ENCODE results near the gene KLK7.

The KLK7 gene

DNA sequence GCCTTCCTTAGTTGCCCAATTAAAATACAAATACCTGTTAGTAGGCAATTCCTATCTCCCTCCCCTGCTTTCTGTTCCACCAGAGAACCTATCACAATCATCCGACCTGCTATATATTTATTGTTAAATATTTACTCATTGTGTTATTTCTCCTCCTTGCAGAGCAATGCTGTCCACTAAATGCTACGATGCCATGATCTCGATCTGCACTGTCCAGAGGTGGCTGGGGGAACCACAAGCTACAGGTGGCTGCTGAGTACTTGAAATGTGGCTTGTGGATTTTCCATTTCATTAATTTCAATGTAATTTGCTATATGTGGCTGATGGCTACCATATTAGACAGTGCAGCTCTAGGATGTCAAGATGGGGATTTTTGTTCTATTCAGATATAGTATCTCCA, 19.5 kb downstream of the KLK7 start:
- no peak overlapping the region for H3K4me3 ChIP-seq (ENCODE audit: low read depth, low read length)
- TF ChIP-seq, protein P1, sequence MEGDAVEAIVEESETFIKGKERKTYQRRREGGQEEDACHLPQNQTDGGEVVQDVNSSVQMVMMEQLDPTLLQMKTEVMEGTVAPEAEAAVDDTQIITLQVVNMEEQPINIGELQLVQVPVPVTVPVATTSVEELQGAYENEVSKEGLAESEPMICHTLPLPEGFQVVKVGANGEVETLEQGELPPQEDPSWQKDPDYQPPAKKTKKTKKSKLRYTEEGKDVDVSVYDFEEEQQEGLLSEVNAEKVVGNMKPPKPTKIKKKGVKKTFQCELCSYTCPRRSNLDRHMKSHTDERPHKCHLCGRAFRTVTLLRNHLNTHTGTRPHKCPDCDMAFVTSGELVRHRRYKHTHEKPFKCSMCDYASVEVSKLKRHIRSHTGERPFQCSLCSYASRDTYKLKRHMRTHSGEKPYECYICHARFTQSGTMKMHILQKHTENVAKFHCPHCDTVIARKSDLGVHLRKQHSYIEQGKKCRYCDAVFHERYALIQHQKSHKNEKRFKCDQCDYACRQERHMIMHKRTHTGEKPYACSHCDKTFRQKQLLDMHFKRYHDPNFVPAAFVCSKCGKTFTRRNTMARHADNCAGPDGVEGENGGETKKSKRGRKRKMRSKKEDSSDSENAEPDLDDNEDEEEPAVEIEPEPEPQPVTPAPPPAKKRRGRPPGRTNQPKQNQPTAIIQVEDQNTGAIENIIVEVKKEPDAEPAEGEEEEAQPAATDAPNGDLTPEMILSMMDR (IDR thresholded peaks at IDR 0.05; ENCODE audit: low read depth, low read length, missing control alignments) = no peak
- in situ Hi-C loops (cut with HindIII; ENCODE audit: low sequenced_read_pairs) = no loop called here
- no peak for DNase-seq (ENCODE audit: low read depth)

DNA sequence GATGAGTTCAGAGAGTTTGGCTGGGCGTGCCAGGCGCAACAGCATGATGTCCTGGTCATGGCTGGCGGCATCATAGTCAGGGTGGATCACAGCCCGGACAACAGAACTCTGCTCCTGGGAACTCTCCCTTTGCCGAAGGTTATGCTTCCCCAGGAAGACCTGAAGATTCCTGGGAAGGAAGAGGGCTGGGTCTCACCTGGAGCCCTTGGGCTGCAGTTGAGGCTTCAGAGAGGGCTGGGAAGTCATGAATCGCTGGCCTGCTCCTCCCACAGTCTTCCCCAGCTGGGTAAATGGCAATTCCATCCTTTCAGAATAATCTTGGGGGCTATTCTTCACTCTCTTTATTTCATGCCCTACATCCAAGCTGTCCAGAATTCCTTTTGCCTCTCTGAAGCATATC, 20.3 kb downstream of the KLK7 start:
- no peak for DNase-seq (ENCODE audit: low read depth)
- TF ChIP-seq, protein P1 (IDR thresholded peaks at IDR 0.05; ENCODE audit: low read depth, low read length, missing control alignments) = no peak
- H3K4me3 ChIP-seq (ENCODE audit: low read depth, low read length) = no peak overlapping the region
- in situ Hi-C loops (cut with HindIII; ENCODE audit: low sequenced_read_pairs) = no loop called here

DNA sequence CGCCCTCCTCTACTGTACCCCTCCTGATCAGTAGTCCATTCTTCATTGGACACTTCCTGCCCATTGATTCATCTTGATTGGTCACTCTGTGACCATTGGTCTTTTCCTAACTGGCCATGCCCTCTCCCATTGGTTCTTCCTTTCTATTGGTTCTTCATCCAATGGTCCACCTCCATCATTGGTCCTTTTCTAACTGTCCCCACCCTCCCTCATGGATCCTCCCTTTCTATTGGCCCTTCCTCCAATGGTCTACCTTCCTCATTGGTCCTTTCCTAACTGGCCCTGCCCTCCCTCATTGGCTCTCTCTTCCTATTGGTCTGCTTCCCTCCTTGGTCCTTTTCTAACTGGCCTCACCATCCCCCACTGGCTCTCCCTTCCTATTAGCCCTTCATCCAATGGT, 21.5 kb downstream of the KLK7 start:
- in situ Hi-C loops (cut with HindIII; ENCODE audit: low sequenced_read_pairs) = no loop called here
- H3K4me3 ChIP-seq (ENCODE audit: low read depth, low read length) = no peak overlapping the region
- TF ChIP-seq, protein P1 (IDR thresholded peaks at IDR 0.05; ENCODE audit: low read depth, low read length, missing control alignments) = no peak
- no peak for DNase-seq (ENCODE audit: low read depth)

DNA sequence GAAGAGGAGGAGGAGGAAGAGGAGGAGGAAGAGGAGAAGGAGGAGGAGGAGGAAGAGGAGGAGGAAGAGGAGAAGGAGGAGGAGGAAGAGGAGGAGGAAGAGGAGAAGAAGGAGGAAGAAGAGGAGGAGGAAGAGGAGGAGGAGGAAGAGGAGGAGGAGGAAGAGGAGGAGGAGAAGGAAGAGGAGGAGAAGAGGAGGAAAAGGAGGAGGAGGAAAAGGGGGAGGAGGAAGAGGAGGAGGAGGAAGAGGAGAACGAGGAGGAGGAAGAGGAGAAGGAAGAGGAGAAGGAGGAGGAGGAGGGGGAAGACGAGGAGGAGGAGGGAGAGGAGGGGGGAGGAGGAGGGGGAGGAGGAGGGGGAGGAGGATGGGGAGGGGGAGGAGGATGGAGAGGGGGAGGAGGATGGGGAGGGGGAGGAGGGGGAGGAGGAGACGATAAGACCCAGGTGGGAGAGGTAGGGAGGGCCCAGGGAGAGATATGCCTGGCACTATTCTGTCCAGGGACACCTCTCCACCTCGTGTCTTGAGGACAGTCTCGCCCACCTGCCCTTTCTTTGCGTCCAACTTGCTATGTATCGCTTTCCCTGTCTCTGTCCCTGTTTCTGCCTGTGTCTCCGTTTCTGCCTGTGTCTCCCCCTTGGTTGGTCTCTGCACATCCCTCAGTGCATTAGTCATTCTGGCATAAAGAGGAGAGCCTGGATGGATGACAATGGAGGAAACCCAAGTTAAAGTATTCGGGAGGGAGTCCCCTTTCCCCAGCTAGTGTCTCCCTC, 23.8 kb downstream of the KLK7 start:
- H3K4me3 ChIP-seq (ENCODE audit: low read depth, low read length) = no peak overlapping the region
- in situ Hi-C loops (cut with HindIII; ENCODE audit: low sequenced_read_pairs) = no loop called here
- TF ChIP-seq, protein P1 (IDR thresholded peaks at IDR 0.05; ENCODE audit: low read depth, low read length, missing control alignments) = no peak
- no peak for DNase-seq (ENCODE audit: low read depth)

DNA sequence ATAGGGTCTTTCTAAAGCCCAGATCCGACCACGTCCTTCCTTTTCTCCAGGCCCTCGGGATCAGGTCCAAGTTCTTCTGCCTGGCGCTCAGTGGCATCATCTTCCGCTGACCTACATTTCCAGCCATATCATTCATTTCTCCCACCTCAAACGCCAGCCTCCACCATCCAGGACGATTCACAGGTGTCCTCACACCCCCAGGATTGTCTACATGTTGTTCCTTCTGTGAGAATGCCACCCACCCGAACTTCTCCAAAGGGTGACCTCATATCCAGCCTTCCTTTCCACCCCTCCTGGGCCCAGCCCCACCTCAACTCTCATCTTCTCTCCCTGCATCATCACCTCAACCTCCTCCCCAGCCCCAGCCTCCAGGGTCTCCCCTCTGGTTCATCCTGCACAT, 26.1 kb downstream of the KLK7 start:
- DNase-seq (ENCODE audit: low read depth) = no peak
- TF ChIP-seq, protein P1 (IDR thresholded peaks at IDR 0.05; ENCODE audit: low read depth, low read length, missing control alignments) = no peak
- in situ Hi-C loops (cut with HindIII; ENCODE audit: low sequenced_read_pairs) = no loop called here
- H3K4me3 ChIP-seq (ENCODE audit: low read depth, low read length) = no peak overlapping the region

DNA sequence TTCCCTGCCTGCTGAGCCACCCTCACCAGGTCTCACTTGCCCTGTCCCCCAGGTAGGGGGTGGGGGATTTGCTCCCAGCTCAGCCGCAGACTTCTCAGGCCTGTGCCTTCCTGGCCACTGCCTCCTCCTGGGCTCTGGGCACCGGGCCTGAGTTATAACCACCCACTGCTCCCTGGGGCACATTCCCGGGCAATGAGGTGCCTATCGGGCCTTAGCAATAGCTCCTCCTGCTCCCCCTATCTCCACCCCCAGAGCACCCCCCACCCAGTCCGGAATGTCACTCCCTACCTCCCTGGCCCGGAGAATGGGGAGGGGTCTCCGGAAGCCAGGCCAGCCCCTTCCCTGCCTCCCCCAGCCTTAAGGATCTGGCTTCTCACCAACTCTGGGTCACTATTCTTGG, 30.8 kb downstream of the KLK7 start, which contains the start of gene KLK5:
Gene KLK5 (minus strand): TSS at position 129 of the 400 bp plus-strand sequence. CDS start 381 bp downstream, outside the sequence.
- TF ChIP-seq, protein P1 (IDR thresholded peaks at IDR 0.05; ENCODE audit: low read depth, low read length, missing control alignments) = no peak
- no peak for DNase-seq (ENCODE audit: low read depth)
- in situ Hi-C loops (cut with HindIII; ENCODE audit: low sequenced_read_pairs) = no loop called here
- no peak within 1 kb of the TSS for H3K4me3 ChIP-seq (ENCODE audit: low read depth, low read length)

All from astrocyte of the cerebellum (primary cell).